A673 (cell line): ENCODE measurements around the gene SGCB.

Source experiments
- EZH2 ChIP-seq: fragments of 200-600 bp; sonication (generic); IDR thresholded peaks from 2 replicates; pipeline ENCODE4 v1.6.1; 2017; ENCODE audit warnings: borderline replicate concordance, low read depth, mild to moderate bottlenecking, mixed read lengths, antibody characterized with exemption, low read length; ENCODE audit not compliant: poor library complexity, severe bottlenecking
- TF ChIP-seq, protein P1 (sequence below): fragments of 300-800, 200-600 bp; sonication (generic); conservative IDR thresholded peaks from 2 replicates; pipeline ENCODE4 v1.5.1; 2017; ENCODE audit warnings: low read depth, mild to moderate bottlenecking, antibody characterized with exemption, low read length, moderate library complexity, mixed read lengths

DNA sequence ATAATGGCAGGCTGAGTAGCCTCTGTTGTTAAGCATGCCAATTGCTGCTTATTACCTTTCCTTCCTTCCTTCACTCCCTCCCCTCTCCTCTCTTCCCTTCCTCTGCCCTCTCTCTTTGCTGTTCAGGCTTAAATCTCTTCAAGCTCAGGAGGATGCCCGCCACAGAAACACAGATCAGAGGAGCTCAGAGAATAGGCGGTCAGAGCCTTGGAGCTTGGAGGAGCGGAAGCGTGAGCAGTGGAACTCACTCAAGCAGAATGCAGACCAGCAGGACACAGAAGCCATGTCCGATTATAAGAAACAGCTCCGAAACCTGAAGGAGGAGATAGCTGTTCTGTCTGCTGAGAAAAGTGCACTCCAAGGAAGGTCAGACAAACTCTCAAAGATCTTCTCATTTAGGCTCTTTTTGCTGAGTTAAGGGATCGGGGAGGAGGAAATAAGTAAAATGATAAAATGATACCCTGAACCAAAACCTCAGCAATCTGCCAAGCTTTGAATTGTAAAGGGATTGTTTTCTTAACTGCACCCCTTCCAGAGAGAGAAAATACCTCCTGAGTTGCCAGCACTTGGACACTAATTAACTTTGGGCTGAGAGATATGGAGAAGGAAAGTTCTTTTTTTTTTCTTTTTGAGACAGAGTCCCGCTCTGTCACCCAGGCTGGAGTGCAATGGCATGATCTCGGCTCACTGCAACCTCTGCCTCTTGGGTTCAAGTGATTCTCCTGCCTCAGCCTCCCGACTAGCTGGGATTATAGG lies 33.9 kb upstream of the SGCB start:
- TF ChIP-seq, protein P1, sequence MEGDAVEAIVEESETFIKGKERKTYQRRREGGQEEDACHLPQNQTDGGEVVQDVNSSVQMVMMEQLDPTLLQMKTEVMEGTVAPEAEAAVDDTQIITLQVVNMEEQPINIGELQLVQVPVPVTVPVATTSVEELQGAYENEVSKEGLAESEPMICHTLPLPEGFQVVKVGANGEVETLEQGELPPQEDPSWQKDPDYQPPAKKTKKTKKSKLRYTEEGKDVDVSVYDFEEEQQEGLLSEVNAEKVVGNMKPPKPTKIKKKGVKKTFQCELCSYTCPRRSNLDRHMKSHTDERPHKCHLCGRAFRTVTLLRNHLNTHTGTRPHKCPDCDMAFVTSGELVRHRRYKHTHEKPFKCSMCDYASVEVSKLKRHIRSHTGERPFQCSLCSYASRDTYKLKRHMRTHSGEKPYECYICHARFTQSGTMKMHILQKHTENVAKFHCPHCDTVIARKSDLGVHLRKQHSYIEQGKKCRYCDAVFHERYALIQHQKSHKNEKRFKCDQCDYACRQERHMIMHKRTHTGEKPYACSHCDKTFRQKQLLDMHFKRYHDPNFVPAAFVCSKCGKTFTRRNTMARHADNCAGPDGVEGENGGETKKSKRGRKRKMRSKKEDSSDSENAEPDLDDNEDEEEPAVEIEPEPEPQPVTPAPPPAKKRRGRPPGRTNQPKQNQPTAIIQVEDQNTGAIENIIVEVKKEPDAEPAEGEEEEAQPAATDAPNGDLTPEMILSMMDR = no peak
- TF ChIP-seq EZH2 = no peak
